Stimulated activated CD4-positive, alpha-beta T cell treated with anti-CD3 and anti-CD28 coated beads, Interleukin-15, amount 100 ng/mL, for 1 hour (primary cell): ENCODE measurements around the gene KRTAP5-1.

ENCODE experiments used
- DNase-seq, 2 donors: peaks; one replicate each; pipeline ENCODE4 v3.0.0-alpha.2; 2020; ENCODE audit warnings: low read depth in 1 of 2, low spot score in 1 of 2

KRTAP5-1 gene

DNA sequence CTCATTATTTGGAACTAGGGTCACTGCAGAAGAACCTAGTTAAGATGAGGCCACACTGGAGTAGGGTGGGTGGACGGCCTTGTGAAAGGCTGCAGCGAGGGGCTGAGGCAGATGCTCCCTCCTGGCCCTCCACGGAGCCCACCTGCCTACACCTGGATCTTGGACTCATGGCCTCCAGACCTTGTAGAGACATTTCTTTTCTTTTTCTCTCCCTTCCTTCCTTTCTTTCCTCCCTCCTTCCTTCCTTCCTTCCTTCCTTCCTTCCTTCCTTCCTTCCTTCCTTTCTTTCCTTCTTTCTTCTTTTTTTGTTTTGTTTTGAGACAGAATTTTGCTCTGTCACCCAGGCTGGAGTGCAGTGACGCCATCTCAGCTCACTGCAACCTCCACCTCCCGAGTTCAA, 39.7 kb downstream of the KRTAP5-1 start:
- DNase-seq: no peak

DNA sequence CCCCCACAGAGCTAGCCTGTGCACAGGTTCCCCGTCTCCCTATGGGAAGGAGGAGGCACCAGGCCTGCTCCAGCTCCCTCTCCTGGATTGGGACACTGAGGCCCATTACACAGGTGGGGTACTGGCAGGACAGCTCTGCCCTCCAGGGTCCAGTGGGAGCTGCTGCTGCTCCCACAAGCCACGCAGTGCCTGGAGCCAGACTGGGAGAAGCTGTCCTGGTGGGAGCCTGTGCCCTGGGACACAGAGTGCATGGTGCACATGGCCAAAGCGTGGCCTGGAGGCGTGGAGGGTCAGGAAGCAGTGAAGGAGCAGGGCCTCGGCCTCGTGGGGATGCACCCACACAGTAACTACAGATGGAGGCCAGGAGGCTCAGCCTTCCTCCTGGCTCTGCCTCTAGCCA, 40.5 kb downstream of the KRTAP5-1 start:
- no peak for DNase-seq

GRCh38 chr11:1543606-1544263, 41.3 kb downstream of the KRTAP5-1 start:
- no peak for DNase-seq

- DNase-seq: no peak
Measured at GRCh38 chr11:1542267-1542666, 42.8 kb downstream of the KRTAP5-1 start.

- no peak for DNase-seq
Measured at GRCh38 chr11:1541474-1542204, 43.4 kb downstream of the KRTAP5-1 start.

- DNase-seq: no peak
Measured at GRCh38 chr11:1540074-1540473, 45.0 kb downstream of the KRTAP5-1 start.

- no peak for DNase-seq
Measured at GRCh38 chr11:1538153-1538552, 46.9 kb downstream of the KRTAP5-1 start.

DNA sequence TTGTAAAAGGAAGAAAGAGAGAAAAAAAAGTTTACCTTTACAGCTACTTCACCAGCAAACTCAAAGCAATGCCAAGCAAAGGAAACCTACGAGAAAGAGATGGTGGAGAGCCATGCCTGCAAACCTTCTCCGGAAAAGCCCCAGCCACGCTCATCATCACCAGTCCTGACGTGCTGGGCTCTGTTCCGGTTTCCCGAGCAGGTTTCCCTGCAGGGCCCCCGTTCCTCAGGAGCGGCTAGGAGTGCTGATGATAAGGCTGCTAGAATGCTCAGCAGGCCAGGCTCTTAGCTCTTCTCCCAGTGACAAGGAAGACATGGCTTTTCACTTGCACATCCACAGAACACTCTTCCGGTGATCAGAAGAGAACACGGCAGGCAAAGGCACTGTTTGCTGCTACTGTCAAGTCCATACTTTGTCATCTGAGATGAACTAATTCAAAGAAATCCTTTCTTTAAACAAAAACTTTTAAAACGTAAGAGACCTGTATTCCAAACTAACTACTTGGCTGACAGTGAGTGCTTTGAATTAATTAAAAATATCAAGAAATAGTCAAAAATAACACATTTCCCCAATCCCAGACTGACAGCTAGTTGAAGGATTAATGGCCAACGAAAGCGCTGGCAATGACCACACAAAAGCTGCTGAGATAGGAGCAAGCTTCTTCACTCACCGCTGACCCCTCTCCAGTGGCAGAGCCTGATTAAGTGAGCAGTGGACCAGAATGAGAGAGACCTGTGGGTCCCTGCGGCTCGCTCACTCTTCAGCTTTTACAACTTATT, 48.8 kb downstream of the KRTAP5-1 start:
- DNase-seq: no peak

DNA sequence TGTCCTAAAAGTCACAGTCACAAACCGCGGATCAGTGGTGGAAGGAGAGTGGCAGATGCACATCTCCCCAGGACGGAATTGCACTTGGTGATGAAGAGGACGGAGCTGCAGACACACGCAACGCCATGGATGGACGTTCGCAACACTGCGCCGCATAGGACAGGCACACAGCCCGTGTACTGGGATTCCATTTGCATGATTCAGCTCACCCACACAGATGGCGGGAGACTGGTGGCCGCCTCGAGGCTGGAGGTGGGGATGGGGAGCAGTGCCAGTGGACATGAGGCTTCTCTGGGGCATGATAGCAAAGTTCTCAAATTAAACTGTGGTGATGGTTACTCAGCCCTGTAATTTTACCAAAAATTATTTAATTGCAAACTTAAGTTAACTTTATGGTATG, 50.4 kb downstream of the KRTAP5-1 start:
- DNase-seq: no peak
